GM12878 (cell line): ENCODE measurements around the gene TRAPPC4. TPM values are rescaled to one million over a fixed set of nuclear protein-coding genes. Genes with fewer than 3 reads are reported as not detected.

Experiments
- ATAC-seq: fragments of 200-7000 bp; cut with Tn5 transposase; 3 replicates; pipeline ENCODE4 v1.9.1; 2020; ENCODE audit warnings: mild to moderate bottlenecking, moderate library complexity
- BruUV-seq: library from RNA; stranded (reverse); fragments of 400-500 nt; replicated peaks from 2 replicates; lab custom pipeline; 2021; lab: Mats Ljungman, UMichigan
- CTCF ChIA-PET: fragments of 300-600 bp; sonication (Branson Sonifier 250); formaldehyde crosslinking; extraction: SDS; loops from one replicate; lab custom pipeline; 2021; ENCODE audit warnings: inconsistent platforms; lab: Yijun Ruan, JAX
- POLR2A ChIA-PET: fragments of 350-600 bp; formaldehyde crosslinking; extraction: SDS; loops from one replicate; lab custom pipeline; 2021; ENCODE audit warnings: inconsistent platforms; lab: Charles Lee
- RAD21 ChIA-PET: fragments of 300-600 bp; sonication (Branson Sonifier 250); formaldehyde crosslinking; loops from one replicate; lab custom pipeline; 2023; ENCODE audit warnings: antibody characterized with exemption; ENCODE audit not compliant: unreplicated experiment; lab: Charles Lee
- SMC1A ChIA-PET: fragments of 300-600 bp; sonication (Branson Sonifier 250); formaldehyde crosslinking; loops from one replicate; lab custom pipeline; 2023; ENCODE audit not compliant: unreplicated experiment, uncharacterized antibody; lab: Charles Lee
- DNase-seq: peaks from one replicate; pipeline ENCODE4 v3.0.0-alpha.2; 2011; ENCODE audit warnings: low read depth, low spot score
- FAIRE-seq: peaks from 3 replicates; lab custom pipeline; 2011; peaks lifted over from hg19 to GRCh38; lab: Jason Lieb, UNC
- H2AFZ ChIP-seq: 2 replicates; pipeline ENCODE4 v1.6.0; 2011; ENCODE audit warnings: low read depth, low read length, control low read depth; ENCODE audit not compliant: control insufficient read depth
- H3K27ac ChIP-seq: 2 replicates; pipeline ENCODE4 v1.5.1; 2011; ENCODE audit warnings: control low read depth; ENCODE audit not compliant: control insufficient read depth, insufficient read depth
- H3K27me3 ChIP-seq, 2 experiments: replicated peaks in 1 of 2; 2 replicates each; pipeline versions ENCODE4 v1.6.0 to v1.6.1; 2011; ENCODE audit warnings: low read length in 1 of 2; ENCODE audit not compliant: control insufficient read depth in 2 of 2, insufficient read depth in 2 of 2
- H3K36me3 ChIP-seq, 2 experiments: 2 replicates each; pipeline ENCODE4 v1.5.1; 2011; ENCODE audit warnings: low read length in 1 of 2; ENCODE audit not compliant: control insufficient read depth in 2 of 2, insufficient read depth in 2 of 2
- H3K4me1 ChIP-seq: 2 replicates; pipeline ENCODE4 v1.6.1; 2011; ENCODE audit warnings: mild to moderate bottlenecking, low read length, moderate library complexity, mixed read lengths; ENCODE audit not compliant: control insufficient read depth, insufficient read depth
- H3K4me2 ChIP-seq: 2 replicates; pipeline ENCODE4 v1.6.0; 2011; ENCODE audit warnings: control low read depth; ENCODE audit not compliant: control insufficient read depth, insufficient read depth
- H3K4me3 ChIP-seq: fragments of 200-600 bp; sonication (generic); 2 replicates; pipeline ENCODE4 v1.5.1; 2016
- H3K79me2 ChIP-seq: 2 replicates; pipeline ENCODE4 v1.6.0; 2011; ENCODE audit warnings: low read length; ENCODE audit not compliant: control insufficient read depth, insufficient read depth
- H3K9ac ChIP-seq: 2 replicates; pipeline ENCODE4 v1.8.0; 2011; ENCODE audit warnings: low read length, control low read depth, mixed read lengths; ENCODE audit not compliant: control insufficient read depth, insufficient read depth
- H3K9me3 ChIP-seq: replicated peaks from 3 replicates; pipeline ENCODE4 v1.5.1; 2011; ENCODE audit warnings: mild to moderate bottlenecking, low read length; ENCODE audit not compliant: control insufficient read depth, insufficient read depth
- H4K20me1 ChIP-seq: 2 replicates; pipeline ENCODE4 v1.6.0; 2011; ENCODE audit not compliant: control insufficient read depth, insufficient read depth
- ATF2 ChIP-seq: IDR thresholded peaks from 2 replicates; pipeline ENCODE4 v1.6.1; 2012; ENCODE audit warnings: low read length, inconsistent platforms
- ATF3 ChIP-seq: IDR thresholded peaks from 2 replicates; pipeline ENCODE4 v1.6.1; 2011; ENCODE audit warnings: low read depth, mild to moderate bottlenecking, low read length, moderate library complexity, borderline replicate concordance; ENCODE audit errors: extremely low read depth
- CEBPB ChIP-seq, 2 experiments: fragments of 150-350 bp in 1 of 2; IDR thresholded peaks; 2 replicates each; pipeline ENCODE4 v1.6.1; 2012 to 2014; ENCODE audit warnings: low read depth in 2 of 2, low read length in 2 of 2, borderline replicate concordance in 1 of 2, inconsistent platforms in 1 of 2
- EZH2 ChIP-seq: IDR thresholded peaks from 2 replicates; pipeline ENCODE4 v1.6.1; 2012; ENCODE audit warnings: low read depth, mild to moderate bottlenecking, control low read depth, inconsistent platforms, low read length, borderline replicate concordance; ENCODE audit not compliant: control insufficient read depth
- HDAC2 ChIP-seq: fragments of 200-600 bp; sonication (generic); IDR thresholded peaks from 2 replicates; pipeline ENCODE4 v1.6.1; 2017
- MEF2A ChIP-seq: IDR thresholded peaks from 2 replicates; pipeline ENCODE4 v1.6.1; 2011; ENCODE audit warnings: low read depth, mild to moderate bottlenecking, low read length, moderate library complexity; ENCODE audit not compliant: insufficient read depth
- MEF2B ChIP-seq: fragments of 450-650 bp; IDR thresholded peaks from 2 replicates; pipeline ENCODE4 v1.6.1; 2018; ENCODE audit warnings: mild to moderate bottlenecking, moderate library complexity; ENCODE audit not compliant: partially characterized antibody, poor library complexity, severe bottlenecking
- PBX3 ChIP-seq: IDR thresholded peaks from 2 replicates; pipeline ENCODE4 v1.6.1; 2011; ENCODE audit warnings: mild to moderate bottlenecking, low read depth, low read length, moderate library complexity; ENCODE audit not compliant: insufficient replicate concordance
- SPI1 ChIP-seq: IDR thresholded peaks from 2 replicates; pipeline ENCODE4 v1.6.1; 2011; ENCODE audit warnings: low read depth, mild to moderate bottlenecking, low read length, moderate library complexity, borderline replicate concordance; ENCODE audit not compliant: insufficient read depth
- SUZ12 ChIP-seq: fragments of 200-600 bp; sonication (generic); IDR thresholded peaks from one replicate; pipeline ENCODE4 v1.6.1; 2018; ENCODE audit warnings: antibody characterized with exemption, mild to moderate bottlenecking; ENCODE audit not compliant: unreplicated experiment
- USF2 ChIP-seq: IDR thresholded peaks from 2 replicates; pipeline ENCODE4 v1.6.1; 2011; ENCODE audit warnings: low read depth, low read length, improper control_type of control experiment, borderline replicate concordance
- ZZZ3 ChIP-seq: IDR thresholded peaks from 2 replicates; pipeline ENCODE4 v1.6.1; 2011; ENCODE audit warnings: low read depth; ENCODE audit not compliant: control insufficient read depth, insufficient read length
- WGBS: methylation state at CpG from one replicate; pipeline ENCODE4 v1.1.6; 2016; ENCODE audit warnings: low lambda C conversion rate; ENCODE audit not compliant: insufficient replicate concordance, insufficient coverage; ENCODE audit errors: missing lambda C conversion rate; 5-methylcytosine and 5-hydroxymethylcytosine counted together
- in situ Hi-C: fragments of 300-500 bp; cut with MboI; formaldehyde crosslinking; loops from 9 replicates; pipeline ENCODE4 v1.14.3; 2018; ENCODE audit warnings: mixed read lengths
- intact Hi-C: fragments of 100-400 bp; cut with micrococcal nuclease; formaldehyde crosslinking; loops from one replicate; pipeline ENCODE4 v1.14.2; 2022; ENCODE audit not compliant: unreplicated experiment
- polyA plus RNA-seq, 11 experiments: library from polyadenylated mRNA; depleted of rRNA in 4 of 11; unstranded in 6 of 11; stranded (reverse) in 5 of 11; fragments of >200 nt; fragmentation: Nextera tagmentation in 4 of 11; fragmentation: Illumina TruSeq in 1 of 11; extraction: Ambion mirVana in 4 of 11; extraction: Trizol in 1 of 11; gene quantifications; 1 replicate in 1 of 11; 2 replicates in 10 of 11; pipeline versions ENCODE4 v1.2.1 to v1.2.3, GENCODE V29; 2011 to 2016; ENCODE audit warnings: inconsistent platforms in 2 of 11, missing spikeins in 2 of 11, low read depth in 1 of 11
- total RNA-seq, 4 experiments: library from RNA; depleted of rRNA in 3 of 4; stranded (reverse); fragments of >200 nt in 3 of 4; fragmentation: Illumina TruSeq in 1 of 4; extraction: Trizol in 1 of 4; gene quantifications; 2 replicates each; pipeline versions ENCODE4 v1.2.1 to v1.2.3, GENCODE V29; 2013 to 2021

Gene TRAPPC4
- total and polyA plus RNA-seq, 10 of the 15 experiments (the other 5 are each of a cell fraction or from before 2014, with no cell fraction given): 61.6 to 231 (median 98.8) TPM

GRCh38 chr11:119006656-119007055 lies 11.9 kb upstream of the TRAPPC4 start:
- Histone ChIP-seq H3K27me3 (no peaks in the 10 kb centered on the region), H3K4me3 (no peak overlapping the region), H4K20me1 (no peaks in the 10 kb centered on the region), H2AFZ (no peak overlapping the region), H3K4me2 (no peak overlapping the region), H3K79me2 (no peaks in the 10 kb centered on the region), H3K9ac (no peak overlapping the region), H3K27ac (no peak overlapping the region), H3K36me3 (peaks cover 2 to 3% of the 10 kb centered on the region in 2 experiments; a peak in 3 of 4 replicates), H3K9me3 (no peaks in the 10 kb centered on the region), H3K4me1 (no peaks in the 10 kb centered on the region)
- no peak for FAIRE-seq
- TF ChIP-seq SUZ12 (no peak), CEBPB (IDR thresholded peaks at IDR 0.05; ENCODE audit: borderline replicate concordance in 1 of 2, low read depth in 2 of 2, low read length in 2 of 2) (no peak), ATF3 (no peak), MEF2B (no peak), MEF2A (no peak)
- BruUV-seq: no TSS peak
- no peak for DNase-seq
- no peak for ATAC-seq
- SMC1A ChIA-PET: no interaction called here
- RAD21 ChIA-PET: no interaction called here
- in situ Hi-C loops (no loop called here), intact Hi-C loops (no loop called here)
- POLR2A ChIA-PET: no interaction called here
- WGBS: 84% methylated on average over 4 of the region's 4 CpGs
- CTCF ChIA-PET: interaction anchor here (0.6 kb wide), 1 partner anchor 204 kb away, joined by 5 read pairs; no protein-coding TSS in a partner anchor

GRCh38 chr11:119011476-119012053 lies 7.0 kb upstream of the TRAPPC4 start:
- in situ Hi-C loops (no loop called here), intact Hi-C loops (no loop called here)
- no peaks in the 10 kb centered on the region for H4K20me1 ChIP-seq
- H3K9ac ChIP-seq: no peak overlapping the region
- DNase-seq: no peak
- no peak overlapping the region for H2AFZ ChIP-seq
- no peak; the same call in none of the 3 replicates for ATAC-seq
- ChIA-PET POLR2A (interaction anchor here (0.6 to 1.3 kb wide), 2 partner anchors 9 to 56 kb away, joined by 3 to 4 read pairs; partner anchors contain the start of gene VPS11), RAD21 (no interaction called here), SMC1A (interaction anchor here (0.5 kb wide), 1 partner anchor 44 kb away, joined by 3 read pairs; no protein-coding TSS in a partner anchor), CTCF (no interaction called here)
- no peaks in the 10 kb centered on the region; the same call in 1 of the 2 replicates for H3K4me1 ChIP-seq
- H3K36me3 ChIP-seq: peaks cover 17 to 24% of the 10 kb centered on the region in 2 experiments
- H3K4me2 ChIP-seq: no peak overlapping the region
- no peak overlapping the region for H3K4me3 ChIP-seq
- no peaks in the 10 kb centered on the region; the same call in 2 of the 3 replicates for H3K9me3 ChIP-seq
- H3K27ac ChIP-seq: no peak overlapping the region
- H3K27me3 ChIP-seq: no peaks in the 10 kb centered on the region
- no TSS peak for BruUV-seq
- FAIRE-seq: no peak
- 94% methylated on average over 6 of the region's 6 CpGs for WGBS
- H3K79me2 ChIP-seq: peaks cover 14% of the 10 kb centered on the region
- TF ChIP-seq USF2: no peak
- TF ChIP-seq ATF2: no peak
- TF ChIP-seq EZH2: no peak
- no peak for TF ChIP-seq PBX3
- no peak for TF ChIP-seq SPI1
- no peak for TF ChIP-seq ZZZ3
- TF ChIP-seq HDAC2: no peak
